Aorta (tissue), 5 donors: ENCODE measurements around the gene MOGAT1. TPM values are rescaled to one million over a fixed set of nuclear protein-coding genes. Genes with fewer than 3 reads are reported as not detected.

Experiments used
- ATAC-seq: fragments of 200-7000 bp; cut with Tn5 transposase; one replicate; pipeline ENCODE4 v1.9.1; 2022; ENCODE audit warnings: moderate library complexity; ENCODE audit not compliant: low FRiP score
- DNase-seq, 2 donors: peaks; one replicate each; pipeline ENCODE4 v3.0.0-alpha.2; 2020
- H3K27ac ChIP-seq, 2 donors: one replicate each; pipeline ENCODE4 v1.5.1; 2013; ENCODE audit warnings: low read length in 2 of 2, mild to moderate bottlenecking in 2 of 2, moderate library complexity in 2 of 2, control low read depth in 1 of 2, inconsistent platforms in 1 of 2, low read depth in 1 of 2
- H3K27me3 ChIP-seq, 2 donors: one replicate each; pipeline ENCODE4 v1.6.1; 2013; ENCODE audit warnings: control low read depth in 1 of 2, low read length in 1 of 2, mild to moderate bottlenecking in 1 of 2, moderate library complexity in 1 of 2; ENCODE audit not compliant: insufficient read depth in 2 of 2, control insufficient read depth in 1 of 2
- H3K36me3 ChIP-seq, 2 donors: one replicate each; pipeline ENCODE4 v1.6.1; 2013; ENCODE audit warnings: control low read depth in 1 of 2, low read length in 1 of 2, mild to moderate bottlenecking in 1 of 2; ENCODE audit not compliant: insufficient read depth in 2 of 2, control insufficient read depth in 1 of 2
- H3K4me1 ChIP-seq, 2 donors: one replicate each; pipeline ENCODE4 v1.6.1; 2013; ENCODE audit warnings: low read length in 2 of 2, control low read depth in 1 of 2, mild to moderate bottlenecking in 1 of 2, moderate library complexity in 1 of 2; ENCODE audit not compliant: insufficient read depth in 2 of 2, control insufficient read depth in 1 of 2
- H3K4me3 ChIP-seq, 2 donors: one replicate each; pipeline ENCODE4 v1.5.1; 2013; ENCODE audit warnings: low read length in 2 of 2, control low read depth in 1 of 2, mild to moderate bottlenecking in 1 of 2
- H3K9me3 ChIP-seq: one replicate; pipeline ENCODE4 v1.6.1; 2013; ENCODE audit warnings: mild to moderate bottlenecking, low read length; ENCODE audit not compliant: control insufficient read depth
- WGBS, 2 donors: extraction: QIAGEN DNeasy Blood & Tissue Kit; methylation state at CpG; one replicate each; pipeline ENCODE4 v1.1.7; 2013; 5-methylcytosine and 5-hydroxymethylcytosine counted together
- intact Hi-C, 2 donors: fragments of 100-400 bp; cut with DNase I; formaldehyde crosslinking; loops; one replicate each; pipeline versions ENCODE4 v1.14.2 to v1.15.0; 2022
- long read RNA-seq, 2 donors: library from polyadenylated mRNA; unstranded; transcript quantifications; one replicate each; pipeline ENCODE4 v2.0.0, GENCODE V29; 2020 to 2021
- polyA plus RNA-seq, 2 donors: library from polyadenylated mRNA; stranded (reverse); fragments of 200-250 nt; gene quantifications; one replicate each; pipeline ENCODE4 v1.2.3, GENCODE V29; 2013
- total RNA-seq, 2 donors: library from RNA; stranded (reverse); fragmentation: NEBNext Ultra II Directional; extraction: Animal tissue kit (Norgen Biotek cat#: 25700); gene quantifications; one replicate each; pipeline ENCODE4 v1.2.1, GENCODE V29; 2021
- donor health status: healthy with polysubstance abuse.
- donor health status: Bipolar disorder and iron deficiency.
- donor health status: DM: no; HTN: no; CAD: no.
- donor health status: DM: no; HTN: no; CAD: no.
- donor health status: DM: yes; HTN: yes; CAD: no.

MOGAT1 gene, protein sequence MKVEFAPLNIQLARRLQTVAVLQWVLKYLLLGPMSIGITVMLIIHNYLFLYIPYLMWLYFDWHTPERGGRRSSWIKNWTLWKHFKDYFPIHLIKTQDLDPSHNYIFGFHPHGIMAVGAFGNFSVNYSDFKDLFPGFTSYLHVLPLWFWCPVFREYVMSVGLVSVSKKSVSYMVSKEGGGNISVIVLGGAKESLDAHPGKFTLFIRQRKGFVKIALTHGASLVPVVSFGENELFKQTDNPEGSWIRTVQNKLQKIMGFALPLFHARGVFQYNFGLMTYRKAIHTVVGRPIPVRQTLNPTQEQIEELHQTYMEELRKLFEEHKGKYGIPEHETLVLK
- total RNA-seq (not detected), polyA plus RNA-seq (not detected)
- long read RNA-seq, donor 1, partial matches to known transcripts, result 0 of 1 reads
- long read RNA-seq, donor 1, other reads (novel, unspliced or antisense), result 1 of 1 reads
- long read RNA-seq, donor 2, result 0 reads

DNA sequence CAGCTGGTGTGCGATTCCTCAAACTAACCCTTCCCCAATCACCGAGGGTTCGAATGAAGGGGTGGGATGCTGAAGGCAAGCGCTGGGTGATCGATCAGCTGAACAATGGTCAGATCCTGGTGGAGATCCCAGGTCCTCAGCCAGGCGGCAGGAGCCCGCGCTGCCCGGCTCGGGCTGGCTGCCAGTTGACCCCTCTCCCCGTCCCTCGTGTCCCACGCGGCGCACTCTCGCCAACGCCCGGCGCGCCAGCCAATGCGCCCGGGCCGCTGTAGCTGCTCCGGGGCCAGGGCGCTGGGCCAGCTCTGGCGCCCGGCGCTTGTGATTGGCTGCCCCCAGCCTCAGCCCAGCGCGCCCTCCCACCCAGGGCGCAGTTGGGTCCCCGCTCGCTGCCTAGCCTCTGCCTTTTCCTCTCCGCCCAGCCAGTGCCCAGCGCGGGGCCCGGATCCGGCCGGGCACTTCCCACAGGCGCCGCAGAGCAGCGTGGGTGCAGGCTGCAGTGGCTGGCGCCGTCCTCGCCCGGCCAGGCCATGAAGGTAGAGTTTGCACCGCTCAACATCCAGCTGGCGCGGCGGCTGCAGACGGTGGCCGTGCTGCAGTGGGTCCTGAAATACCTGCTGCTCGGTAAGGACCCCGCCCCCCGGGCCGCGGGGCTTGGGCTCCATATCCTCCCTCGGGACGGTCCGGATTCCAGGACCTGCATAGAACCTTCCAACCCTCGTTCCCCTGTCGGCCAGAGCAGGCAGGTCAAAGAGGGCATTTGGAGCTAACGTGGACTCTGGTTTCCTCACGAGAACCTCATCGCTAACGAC is at the start of gene MOGAT1:
TSS of gene MOGAT1 (plus strand) at position 400 of the 809 bp plus-strand sequence. CDS start at position 528, 128 bp downstream.
- no peaks in the 10 kb centered on the region for H3K9me3 ChIP-seq
- no peaks in the 10 kb centered on the region for H3K36me3 ChIP-seq
- no peaks in the 10 kb centered on the region for H3K27me3 ChIP-seq
- peak; percentile 64 to 82 for DNase-seq
- intact Hi-C loops, result no loop called here
- peak within 1 kb of the TSS in 1 of 2 donors; percentile 36 for H3K4me3 ChIP-seq
- WGBS, 2 donors, result 3% methylated on average over 64 to 66 of the region's 66 CpGs
- H3K4me1 ChIP-seq, result no peaks in the 10 kb centered on the region
- ATAC-seq, result peak; percentile 80
- H3K27ac ChIP-seq, result no peak within 1 kb of the TSS

DNA sequence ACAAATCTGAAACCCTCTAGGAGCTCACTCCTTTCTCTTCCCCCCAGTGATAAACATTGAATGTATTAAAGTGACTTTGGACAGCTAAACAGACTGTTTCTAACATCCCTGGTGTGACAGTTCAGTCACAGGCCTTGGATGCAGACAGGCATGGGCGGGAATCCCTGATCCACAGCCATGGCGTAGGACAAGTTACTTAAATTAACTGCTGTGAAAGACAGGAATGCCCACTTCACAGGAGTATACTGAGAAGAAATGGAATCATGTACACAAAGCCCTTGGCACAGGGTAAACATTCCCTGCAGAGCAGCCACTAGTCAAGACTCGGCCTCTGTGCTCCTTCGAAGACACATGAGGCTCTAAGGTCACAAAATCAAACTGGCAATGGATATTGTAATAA is 49.6 kb upstream of the MOGAT1 start:
- Histone ChIP-seq H3K9me3 (no peaks in the 10 kb centered on the region), H3K4me3 (no peak overlapping the region), H3K36me3 (peaks cover 0 to 5% of the 10 kb centered on the region in 2 donors), H3K27me3 (no peaks in the 10 kb centered on the region), H3K4me1 (no peaks in the 10 kb centered on the region), H3K27ac (no peak overlapping the region)
- ATAC-seq (no peak), DNase-seq (no peak)
- 87 to 92% methylated on average over 4 of the region's 4 CpGs for WGBS, 2 donors
- intact Hi-C loops, result no loop called here

DNA sequence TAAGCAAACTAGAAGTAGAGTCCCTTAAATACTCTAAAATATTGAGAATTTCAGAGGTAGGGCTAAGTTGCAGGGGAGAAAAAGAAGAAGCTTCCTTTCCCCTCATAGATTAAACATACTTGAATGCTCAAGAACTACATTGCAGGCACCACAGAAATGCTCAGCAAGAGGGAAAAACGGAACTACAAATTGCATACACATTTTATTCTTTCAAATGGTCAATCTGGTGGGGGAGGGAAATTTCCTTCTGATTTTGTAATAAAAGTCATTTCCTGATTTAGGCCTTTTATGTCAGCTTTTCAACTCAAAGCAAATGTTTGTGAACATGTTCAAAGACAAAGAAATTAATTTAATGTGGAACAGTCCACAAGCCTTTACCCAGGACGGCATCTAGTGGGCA is 48.5 kb upstream of the MOGAT1 start:
- 88 to 89% methylated on average over 2 of the region's 2 CpGs for WGBS, 2 donors
- Histone ChIP-seq H3K27me3 (no peaks in the 10 kb centered on the region), H3K36me3 (peaks cover 0 to 5% of the 10 kb centered on the region in 2 donors), H3K27ac (no peak overlapping the region), H3K9me3 (no peaks in the 10 kb centered on the region), H3K4me3 (no peak overlapping the region), H3K4me1 (no peaks in the 10 kb centered on the region)
- ATAC-seq (no peak), DNase-seq (no peak)
- intact Hi-C loops, result no loop called here

DNA sequence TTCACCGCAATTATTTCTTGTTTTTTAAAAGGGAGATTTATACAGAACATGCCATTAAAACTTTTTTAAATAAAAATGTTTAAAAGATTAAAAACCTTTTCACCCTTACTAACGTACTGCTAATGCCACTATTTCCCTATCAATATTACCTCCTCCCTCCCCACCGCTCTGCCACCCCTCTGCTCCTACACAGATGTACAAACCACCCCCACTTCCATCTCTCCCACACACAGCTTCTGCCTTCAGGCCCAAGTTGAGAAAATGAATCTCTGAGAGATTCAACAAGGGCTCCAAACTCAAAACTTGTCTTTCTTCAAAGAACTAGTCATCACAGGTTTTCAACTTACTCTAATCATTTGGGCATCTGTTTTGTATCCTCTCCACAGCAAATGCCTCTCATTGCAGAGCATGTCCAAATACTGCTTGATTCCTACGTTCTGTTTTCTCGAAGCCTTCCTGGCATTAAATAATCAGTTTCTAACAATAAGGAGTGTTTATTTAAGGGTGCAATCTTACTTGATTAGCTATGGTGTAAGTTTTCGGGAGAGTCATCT is 47.6 kb upstream of the MOGAT1 start:
- H3K27ac ChIP-seq, result no peak overlapping the region
- ATAC-seq, result no peak
- no peaks in the 10 kb centered on the region for H3K4me1 ChIP-seq

DNA sequence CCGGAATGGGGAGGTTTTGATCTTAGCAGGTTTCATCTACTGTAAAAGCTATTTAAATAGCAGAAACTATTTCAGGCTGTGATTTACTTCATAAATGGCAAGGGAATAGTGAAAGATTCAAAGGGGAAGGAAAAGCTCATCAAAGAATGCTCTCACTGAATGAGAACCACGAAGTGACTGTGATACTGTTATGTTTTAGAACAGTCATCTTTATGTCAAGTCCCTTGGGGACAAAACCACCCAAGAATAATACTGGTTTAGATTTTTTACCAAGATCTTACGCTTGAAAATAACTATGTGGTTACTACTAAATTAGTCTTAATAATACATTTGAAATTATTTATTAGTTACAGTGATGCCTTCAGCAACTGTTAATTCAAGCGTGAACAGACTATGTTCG is 43.7 kb upstream of the MOGAT1 start:
- Histone ChIP-seq H3K9me3 (no peaks in the 10 kb centered on the region), H3K36me3 (peaks cover 5% of the 10 kb centered on the region in 2 donors), H3K27ac (no peak overlapping the region), H3K4me3 (no peak overlapping the region), H3K27me3 (no peaks in the 10 kb centered on the region), H3K4me1 (no peaks in the 10 kb centered on the region)
- 66 to 67% methylated on average over 5 of the region's 5 CpGs for WGBS, 2 donors
- intact Hi-C loops, result no loop called here
- ATAC-seq (no peak), DNase-seq (no peak)

More for the DNA sequence above, 47.6 kb upstream of the MOGAT1 start:
- H3K27me3 ChIP-seq, result no peaks in the 10 kb centered on the region
- DNase-seq, result no peak
- no peak overlapping the region for H3K4me3 ChIP-seq
- no peaks in the 10 kb centered on the region for H3K9me3 ChIP-seq
- peaks cover 0 to 5% of the 10 kb centered on the region in 2 donors for H3K36me3 ChIP-seq
- WGBS, 2 donors, result 87 to 88% methylated on average over 6 of the region's 6 CpGs
- intact Hi-C loops, result no loop called here

DNA sequence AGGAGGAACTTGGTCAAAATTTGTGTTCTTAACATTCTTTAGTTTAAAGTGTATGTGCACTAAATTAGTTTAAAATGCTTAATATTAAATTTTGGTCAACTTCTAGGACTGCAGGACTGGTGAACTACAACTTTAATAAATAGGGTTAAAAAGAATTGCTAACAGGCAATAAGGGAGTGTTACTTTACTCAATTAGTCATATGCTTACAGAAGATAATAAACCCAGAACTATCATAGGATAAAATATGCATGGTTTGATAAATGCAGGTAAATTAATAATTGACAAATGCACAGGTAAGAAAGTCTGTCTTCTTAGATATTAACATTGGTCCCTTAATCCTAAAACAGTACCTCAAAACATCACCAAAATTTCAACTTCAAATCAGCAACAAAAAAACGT is 36.2 kb upstream of the MOGAT1 start:
- H3K9me3 ChIP-seq, result no peaks in the 10 kb centered on the region
- ATAC-seq (no peak), DNase-seq (no peak)
- intact Hi-C loops, result no loop called here
- no peaks in the 10 kb centered on the region for H3K27me3 ChIP-seq
- H3K4me3 ChIP-seq, result no peak overlapping the region
- peaks cover 0 to 5% of the 10 kb centered on the region in 2 donors for H3K36me3 ChIP-seq
- no peaks in the 10 kb centered on the region for H3K4me1 ChIP-seq
- WGBS, 2 donors, result 90 to 91% methylated on average over 1 of the region's 1 CpG
- no peak overlapping the region for H3K27ac ChIP-seq

DNA sequence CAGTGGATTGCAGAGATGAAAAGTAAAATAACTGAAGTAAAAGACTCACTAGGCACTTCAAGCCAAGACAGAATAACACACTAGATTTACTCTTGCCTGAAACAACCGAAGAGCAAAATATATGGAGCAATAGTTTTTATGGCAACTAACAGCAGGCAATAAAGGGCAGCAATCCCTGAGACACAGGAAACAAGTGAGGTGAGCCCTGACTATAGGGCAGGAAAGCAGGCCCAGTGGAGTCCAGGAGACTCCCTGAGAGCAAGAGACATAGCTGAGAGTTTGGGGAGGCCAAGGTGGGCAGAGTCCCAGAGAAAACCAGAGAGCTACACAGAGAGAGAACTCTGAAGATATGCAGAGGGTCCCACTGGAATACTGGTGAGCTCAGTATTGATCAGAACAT is 34.4 kb upstream of the MOGAT1 start:
- Histone ChIP-seq H3K9me3 (no peaks in the 10 kb centered on the region), H3K27ac (no peak overlapping the region), H3K27me3 (no peaks in the 10 kb centered on the region), H3K4me3 (no peak overlapping the region), H3K36me3 (peaks cover 0 to 3% of the 10 kb centered on the region in 2 donors), H3K4me1 (no peaks in the 10 kb centered on the region)
- no peak for ATAC-seq
- no peak for DNase-seq
- WGBS, 2 donors, result 81 to 88% methylated on average over 1 of the region's 1 CpG
- intact Hi-C loops, result no loop called here

DNA sequence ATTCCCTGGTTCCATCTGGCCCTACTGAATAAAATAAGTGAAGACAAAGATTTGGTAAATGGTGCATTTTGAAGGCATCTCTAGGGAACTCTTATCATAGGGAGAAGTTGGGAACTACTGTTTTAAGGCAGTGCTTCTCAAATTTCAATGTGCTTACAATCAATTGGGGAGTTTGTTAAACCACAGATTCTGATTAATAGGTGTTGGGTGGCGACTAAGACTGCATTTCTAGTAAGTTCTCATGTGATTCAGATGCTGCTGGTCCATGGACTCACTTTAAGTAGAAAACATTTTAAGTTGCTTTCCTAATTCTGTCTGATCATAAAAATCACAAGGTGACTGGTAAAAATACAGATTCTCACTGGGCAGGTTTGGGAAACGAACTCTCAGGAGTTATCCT is 30.1 kb upstream of the MOGAT1 start:
- intact Hi-C loops, result no loop called here
- no peak overlapping the region for H3K27ac ChIP-seq
- no peak for ATAC-seq
- no peak for DNase-seq
- H3K4me1 ChIP-seq, result no peaks in the 10 kb centered on the region
- no peaks in the 10 kb centered on the region for H3K9me3 ChIP-seq
- no peak overlapping the region for H3K4me3 ChIP-seq
- H3K27me3 ChIP-seq, result no peaks in the 10 kb centered on the region
- H3K36me3 ChIP-seq, result no peaks in the 10 kb centered on the region
- 90 to 92% methylated on average over 2 of the region's 2 CpGs for WGBS, 2 donors
